GM18868 (cell line): ENCODE data around the gene LDLRAD4.

ENCODE experiments used
- ATAC-seq: cut with Tn5 transposase; IDR thresholded peaks from one replicate; pipeline ENCODE4 v1.9.1; 2021; ENCODE audit warnings: mild to moderate bottlenecking, moderate library complexity; ENCODE audit not compliant: unreplicated experiment

Gene LDLRAD4

DNA sequence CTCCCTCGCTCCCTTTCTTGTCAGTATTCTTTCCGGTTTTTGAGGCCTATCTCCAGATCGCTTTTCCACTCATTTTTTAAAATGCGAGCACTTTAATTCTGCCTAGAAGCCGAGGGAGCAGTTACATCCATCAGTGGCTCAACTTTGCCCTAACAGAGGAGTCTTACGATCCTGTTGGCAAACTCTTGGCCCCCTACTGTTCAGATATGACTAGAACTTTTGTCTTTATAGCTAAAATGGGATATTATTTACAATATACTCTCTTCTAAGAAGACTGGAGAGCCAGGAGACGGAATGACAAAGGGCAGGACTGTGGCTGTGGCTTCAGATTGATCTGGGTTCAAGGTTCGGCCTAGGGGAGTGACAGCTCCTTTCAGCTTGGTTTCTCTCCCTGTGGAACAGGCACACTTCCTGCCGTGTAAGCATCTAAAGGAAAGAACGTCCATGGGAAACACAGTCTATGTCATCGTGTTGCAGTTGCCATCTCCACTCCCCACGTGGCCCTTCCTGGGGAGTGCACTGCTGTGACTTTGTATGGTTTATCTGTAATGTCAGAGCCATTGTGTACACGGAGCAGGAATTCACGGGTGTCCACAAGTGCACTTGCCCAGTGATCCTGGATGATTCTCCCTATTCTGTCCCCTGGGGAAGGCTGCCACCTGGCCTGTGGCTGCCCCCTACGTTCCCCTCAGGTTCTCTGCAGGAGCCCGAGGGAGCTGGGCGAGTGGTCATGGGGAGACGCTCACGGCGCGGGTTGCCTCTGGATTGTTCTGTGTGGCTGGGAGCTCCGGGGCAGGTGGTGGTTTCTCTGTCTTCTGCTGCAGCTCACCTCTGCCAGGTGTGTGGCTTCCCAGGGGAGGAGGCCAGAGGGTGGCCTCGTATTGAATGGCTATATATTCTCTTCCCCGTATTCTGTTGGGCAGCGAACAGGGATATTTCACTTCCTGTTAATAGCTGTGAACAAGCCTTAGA is 222.0 kb downstream of the LDLRAD4 start:
- no peak for ATAC-seq

- no peak for ATAC-seq
Observed at GRCh38 chr18:13441736-13442135, 223.2 kb downstream of the LDLRAD4 start.

DNA sequence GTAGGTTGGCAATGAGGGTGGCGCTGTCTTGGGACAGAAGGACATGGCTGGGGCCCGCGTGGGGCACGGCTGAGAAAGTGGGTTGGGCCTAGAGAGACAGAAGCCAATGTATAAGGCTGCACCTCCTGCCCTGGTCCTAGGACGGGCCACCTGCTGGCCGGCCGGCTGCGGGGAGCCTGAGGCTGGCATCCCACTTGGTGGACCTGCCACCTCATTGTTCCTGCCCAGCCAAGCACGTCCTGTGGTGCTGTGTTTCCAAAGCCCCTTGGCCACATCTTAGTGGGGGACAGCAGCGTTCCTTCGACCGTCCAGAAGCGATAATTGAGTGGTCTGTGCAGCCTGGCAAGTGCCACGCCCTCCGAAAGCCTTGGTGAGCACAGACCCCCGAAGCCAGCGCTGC is 223.9 kb downstream of the LDLRAD4 start:
- ATAC-seq = no peak

DNA sequence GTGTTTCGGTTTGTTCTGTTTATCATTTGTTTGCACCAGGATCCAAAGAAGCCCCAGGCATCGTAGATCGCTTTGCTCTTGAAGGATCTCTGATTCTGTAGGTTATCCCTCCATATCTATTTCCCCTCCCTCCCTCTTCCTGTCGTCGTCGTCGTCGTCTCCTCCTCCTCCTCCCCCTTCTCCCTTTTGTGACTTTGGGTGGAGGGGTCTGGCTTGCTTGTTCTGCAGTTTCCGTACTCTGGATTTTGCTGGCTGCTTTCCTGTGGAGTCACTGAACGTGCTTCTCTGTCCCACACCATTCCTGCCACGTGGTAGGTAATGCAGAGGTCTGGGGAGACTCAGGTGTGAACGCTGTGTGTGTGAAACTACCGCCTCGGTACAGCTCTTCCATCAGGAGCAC is 225.0 kb downstream of the LDLRAD4 start:
- ATAC-seq = no peak

DNA sequence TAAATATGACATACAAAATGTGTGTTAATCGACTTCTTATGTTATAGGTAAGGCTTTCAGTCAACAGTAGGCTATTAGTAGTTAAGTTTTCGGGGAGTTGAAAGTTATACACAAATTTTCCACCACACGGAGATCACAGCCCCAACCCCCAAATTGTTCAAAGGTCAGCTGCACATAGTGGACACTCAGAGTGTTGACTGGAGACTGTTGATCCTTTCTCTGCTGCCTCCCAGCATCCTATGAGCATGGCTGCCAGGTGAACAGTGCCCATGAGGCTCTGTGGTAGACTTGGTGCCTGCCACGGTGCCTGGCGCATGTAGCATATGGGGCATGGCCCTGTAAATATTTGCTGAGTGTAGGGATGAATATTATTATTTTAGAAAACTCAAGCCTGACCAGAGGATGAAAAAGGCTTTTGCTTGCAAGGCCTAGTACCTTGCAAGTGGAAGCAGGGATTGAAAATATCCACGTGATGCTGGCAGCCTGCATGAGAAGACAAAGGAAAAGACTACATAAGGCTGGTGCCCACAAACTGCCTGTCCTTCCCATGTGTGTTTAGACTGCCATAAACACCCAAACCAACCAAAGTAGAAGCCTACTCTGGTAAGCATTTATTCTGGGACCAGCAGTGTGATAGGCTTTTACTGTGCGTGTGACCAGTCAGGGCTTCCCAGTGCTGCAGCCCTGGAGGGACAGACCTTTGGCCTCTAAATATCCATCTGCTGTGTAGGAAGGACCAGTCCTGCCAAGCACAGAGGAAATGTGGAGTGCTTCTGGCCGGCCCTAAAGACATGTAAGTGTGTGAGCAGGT is 226.1 kb downstream of the LDLRAD4 start:
- ATAC-seq = no peak

- ATAC-seq = no peak
Observed at GRCh38 chr18:13445241-13445897, 226.8 kb downstream of the LDLRAD4 start.

DNA sequence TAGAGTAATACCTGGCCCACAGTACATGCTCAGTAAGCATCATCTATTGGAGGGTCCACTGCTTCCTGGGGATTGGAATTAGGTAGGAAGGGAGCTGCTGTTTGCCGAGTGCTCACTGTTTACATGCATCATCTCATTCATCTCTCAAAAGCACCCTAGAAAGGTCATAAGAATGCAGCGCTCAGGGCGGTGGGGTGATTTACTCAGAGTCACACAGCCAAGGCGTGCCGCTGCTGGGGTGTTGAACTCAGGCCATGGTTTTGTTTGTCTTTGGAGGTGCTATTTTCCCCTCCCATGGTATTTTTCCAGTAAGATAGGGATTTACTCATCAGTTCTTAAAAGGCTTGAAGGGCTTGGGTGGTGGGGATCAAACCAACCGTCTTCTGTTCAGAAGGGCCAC is 227.5 kb downstream of the LDLRAD4 start:
- ATAC-seq = no peak

DNA sequence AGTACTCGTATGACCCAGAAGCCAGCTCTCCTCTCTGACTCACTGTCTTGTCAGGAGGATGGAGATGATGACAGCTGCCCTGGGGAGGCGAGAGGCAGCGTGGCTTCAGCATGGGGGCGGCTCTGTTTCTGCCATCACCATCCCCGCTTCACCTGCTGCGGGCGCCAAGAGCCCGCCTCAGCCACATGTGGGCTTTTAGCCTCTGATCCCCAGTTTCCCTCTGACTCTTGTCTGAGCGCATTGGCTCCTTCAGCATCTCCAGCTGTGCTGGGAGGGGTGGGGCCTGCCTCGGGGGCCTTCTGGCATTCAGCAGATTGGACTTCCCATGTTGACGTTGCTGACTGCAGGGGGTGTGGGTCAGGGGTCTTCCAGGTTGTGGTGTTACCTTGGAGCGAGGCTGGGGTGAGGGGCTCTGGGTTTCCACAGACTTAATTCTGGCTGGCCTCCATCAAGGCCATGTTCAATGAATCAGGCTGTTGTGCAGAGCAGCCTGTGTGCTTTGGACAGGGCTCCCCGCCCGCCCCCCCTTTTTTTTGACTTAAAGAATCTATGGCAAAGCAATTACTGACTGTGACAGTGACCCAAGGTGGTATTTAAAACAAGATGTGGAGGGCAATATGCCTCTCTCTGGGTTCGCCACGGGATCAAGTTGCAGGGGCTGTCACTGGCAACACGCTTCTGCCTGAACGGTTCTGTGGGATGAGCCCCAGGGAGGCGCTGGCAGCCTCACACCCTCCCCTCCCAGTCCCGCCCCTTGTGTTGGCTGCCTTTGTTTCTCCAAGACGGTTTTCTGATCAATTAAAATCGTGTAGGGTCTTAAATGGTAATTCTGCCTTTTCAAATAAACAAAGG is 228.3 kb downstream of the LDLRAD4 start:
- ATAC-seq = no peak

GRCh38 chr18:13447621-13448334 is 229.2 kb downstream of the LDLRAD4 start:
- no peak for ATAC-seq

DNA sequence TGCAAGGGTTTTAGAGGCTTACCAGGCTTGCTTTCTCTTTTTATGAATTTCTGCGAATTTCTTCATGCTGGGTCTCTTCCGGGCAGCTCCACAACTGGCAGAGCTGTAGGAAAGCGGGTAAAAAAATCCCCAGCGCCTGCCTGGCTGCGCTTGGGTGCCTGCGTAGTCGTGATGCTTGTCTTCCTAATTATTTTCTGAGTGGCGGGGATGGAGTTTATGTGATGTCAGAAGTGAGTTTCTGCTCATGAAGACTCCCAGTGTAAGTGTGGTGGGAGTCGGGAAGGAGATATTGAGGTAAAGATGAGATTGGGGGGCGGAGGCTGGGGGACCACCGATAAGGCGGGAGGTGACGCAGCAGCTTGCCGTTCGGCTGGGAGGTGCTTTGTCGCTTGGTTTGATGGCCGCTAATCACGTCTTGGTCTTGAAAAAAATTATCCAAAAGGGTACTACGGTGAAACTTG is 229.8 kb downstream of the LDLRAD4 start:
- ATAC-seq = no peak

GRCh38 chr18:13449651-13450050 is 231.1 kb downstream of the LDLRAD4 start:
- no peak for ATAC-seq

- ATAC-seq = peak; percentile 72
Observed at GRCh38 chr18:13450289-13451212, 232.0 kb downstream of the LDLRAD4 start.

- no peak for ATAC-seq
Observed at GRCh38 chr18:13451213-13451540, 232.6 kb downstream of the LDLRAD4 start.

DNA sequence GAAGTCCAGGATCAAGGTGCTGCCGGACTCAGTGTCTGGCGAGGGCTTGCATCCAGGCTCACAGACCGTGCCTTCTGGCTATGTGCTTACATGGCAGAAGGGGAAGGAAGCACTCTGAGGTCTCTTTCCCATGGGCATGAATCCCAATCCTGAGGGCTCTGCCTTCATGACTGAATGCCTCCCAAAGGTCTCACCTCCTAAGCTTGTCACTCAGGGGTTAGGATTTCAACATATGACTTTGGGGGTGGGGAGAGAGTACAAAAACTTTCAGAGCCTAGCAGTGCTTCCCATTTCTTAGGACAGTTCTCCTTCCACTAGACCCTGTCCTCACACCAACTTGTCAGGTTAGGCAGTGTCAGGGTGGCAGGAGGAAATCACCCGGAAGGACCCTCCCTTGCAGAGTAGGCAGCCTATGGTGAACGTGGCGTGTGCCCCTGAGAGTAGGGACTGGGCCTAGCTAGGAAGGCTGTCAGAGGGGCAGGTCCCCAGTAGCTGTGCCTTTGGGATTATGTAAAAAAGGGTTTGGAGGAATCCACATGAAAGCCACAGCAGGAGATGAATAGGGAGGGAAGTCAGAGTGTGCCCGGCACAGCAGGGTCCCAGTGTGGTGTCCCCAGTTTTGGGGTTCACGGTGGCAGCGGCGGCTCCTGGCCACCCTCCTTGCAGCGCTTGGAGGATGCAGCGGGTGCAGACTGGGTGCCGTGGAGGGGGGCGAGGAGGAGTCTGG is 233.3 kb downstream of the LDLRAD4 start:
- ATAC-seq = no peak

DNA sequence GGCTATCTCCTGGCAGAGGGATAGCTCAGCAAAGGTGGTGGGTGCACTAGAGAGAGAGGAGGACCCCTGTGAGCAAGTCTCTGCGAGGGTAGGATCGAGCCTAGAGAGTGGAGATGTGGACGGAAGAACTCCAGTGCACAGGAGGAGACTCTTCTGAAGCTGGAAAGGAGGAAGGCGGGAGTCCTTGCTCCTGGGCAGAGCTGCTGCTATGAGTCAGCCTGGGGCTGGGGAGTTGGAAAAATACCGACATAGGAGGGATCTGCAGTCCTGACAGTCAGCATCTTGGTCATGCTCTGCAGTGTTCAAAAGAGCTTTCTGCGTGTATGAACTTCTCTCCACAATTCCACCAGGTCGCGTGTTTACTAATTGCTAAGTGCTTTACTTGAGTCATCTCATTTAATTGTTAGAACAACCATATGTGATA is 233.8 kb downstream of the LDLRAD4 start:
- ATAC-seq = no peak

- no peak for ATAC-seq
Observed at GRCh38 chr18:13452871-13453680, 234.5 kb downstream of the LDLRAD4 start.

GRCh38 chr18:13453714-13454113 is 235.2 kb downstream of the LDLRAD4 start:
- ATAC-seq = no peak
